NCI-H524 (cell line): ENCODE results near the gene GIGYF1.
"Not testable (repeated sequence)": the region's sequence is repeated elsewhere in the genome, so short reads cannot be mapped to it uniquely, and the experiment has no call there.

Experiments used
- DNase-seq, 2 experiments: peaks; one replicate each; lab custom pipeline; 2025; lab: John Stamatoyannopoulos, UW

Gene GIGYF1

GRCh38 chr7:100694098-100694745, at the start of gene GIGYF1:
TSS of gene GIGYF1 (minus strand) at chr7:100694250. CDS start at chr7:100688238, 6,012 bp downstream.
- DNase-seq: peak; percentile 21 to 61

- no peak for DNase-seq
These were observed 45.9 kb upstream of the GIGYF1 start for GRCh38 chr7:100739934-100740333.

- DNase-seq: no peak
These were observed 42.6 kb upstream of the GIGYF1 start for GRCh38 chr7:100736671-100737070.

GRCh38 chr7:100735730-100736129, 41.7 kb upstream of the GIGYF1 start:
- no peak for DNase-seq

- DNase-seq: no peak
These were observed 38.0 kb upstream of the GIGYF1 start for GRCh38 chr7:100731937-100732636.

- no peak for DNase-seq
These were observed 36.2 kb upstream of the GIGYF1 start for GRCh38 chr7:100730136-100730800.

GRCh38 chr7:100728196-100728595, 34.1 kb upstream of the GIGYF1 start:
- no peak for DNase-seq

- no peak for DNase-seq
These were observed 33.1 kb upstream of the GIGYF1 start for GRCh38 chr7:100726996-100727761.

- DNase-seq: not testable (repeated sequence)
These were observed 30.3 kb upstream of the GIGYF1 start for GRCh38 chr7:100724364-100724763.

- no peak for DNase-seq
These were observed 29.8 kb upstream of the GIGYF1 start for GRCh38 chr7:100723732-100724275.

GRCh38 chr7:100722480-100723212, 28.6 kb upstream of the GIGYF1 start:
- DNase-seq: no peak

- no peak for DNase-seq
These were observed 27.4 kb upstream of the GIGYF1 start for GRCh38 chr7:100721505-100721812.

- DNase-seq: no peak
These were observed 26.8 kb upstream of the GIGYF1 start for GRCh38 chr7:100720671-100721504.

GRCh38 chr7:100720279-100720670, 26.2 kb upstream of the GIGYF1 start, which contains the start of gene EPO:
TSS of gene EPO (plus strand) at chr7:100720468. CDS start at chr7:100720981, 513 bp downstream.
- DNase-seq: no peak

- peak in 1 of 2 experiments; percentile 17 for DNase-seq
These were observed 25.7 kb upstream of the GIGYF1 start for GRCh38 chr7:100719523-100720278.

GRCh38 chr7:100717073-100717472, 23.0 kb upstream of the GIGYF1 start:
- DNase-seq: not testable (repeated sequence)

GRCh38 chr7:100714725-100715124, 20.7 kb upstream of the GIGYF1 start:
- DNase-seq: no peak

- DNase-seq: no peak
These were observed 17.3 kb upstream of the GIGYF1 start for GRCh38 chr7:100711369-100711768.

GRCh38 chr7:100710452-100710851, 16.4 kb upstream of the GIGYF1 start:
- DNase-seq: no peak

- no peak for DNase-seq
These were observed 14.3 kb upstream of the GIGYF1 start for GRCh38 chr7:100708395-100708794.
